ENCODE results near the gene OTUB2. TPM values are rescaled to one million over a fixed set of nuclear protein-coding genes. Genes with fewer than 3 reads are reported as not detected.

Gene OTUB2
- total and polyA plus RNA-seq, 4 donors: 0.28 to 0.92 (median 0.63) TPM

DNA sequence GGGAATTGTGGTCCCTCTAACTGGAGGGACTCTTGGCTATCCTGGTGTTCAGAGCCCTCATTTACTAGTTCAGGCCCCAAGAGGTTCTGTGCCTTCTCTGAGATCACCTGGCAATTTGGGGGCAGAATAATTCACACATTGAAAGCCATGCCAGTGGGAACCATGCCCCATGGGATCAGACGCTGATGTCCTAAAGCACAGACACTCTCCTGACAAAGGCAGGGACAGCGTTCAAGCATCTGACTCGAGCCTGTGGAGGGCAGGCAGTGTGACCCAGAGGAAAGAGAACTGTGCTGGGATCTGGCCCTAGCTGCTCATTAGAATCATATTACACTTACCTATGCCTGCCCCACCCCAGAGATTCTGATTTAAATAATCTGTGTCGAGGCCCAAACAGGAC is 47.4 kb upstream of the OTUB2 start (continued):
- TF ChIP-seq, protein P1, sequence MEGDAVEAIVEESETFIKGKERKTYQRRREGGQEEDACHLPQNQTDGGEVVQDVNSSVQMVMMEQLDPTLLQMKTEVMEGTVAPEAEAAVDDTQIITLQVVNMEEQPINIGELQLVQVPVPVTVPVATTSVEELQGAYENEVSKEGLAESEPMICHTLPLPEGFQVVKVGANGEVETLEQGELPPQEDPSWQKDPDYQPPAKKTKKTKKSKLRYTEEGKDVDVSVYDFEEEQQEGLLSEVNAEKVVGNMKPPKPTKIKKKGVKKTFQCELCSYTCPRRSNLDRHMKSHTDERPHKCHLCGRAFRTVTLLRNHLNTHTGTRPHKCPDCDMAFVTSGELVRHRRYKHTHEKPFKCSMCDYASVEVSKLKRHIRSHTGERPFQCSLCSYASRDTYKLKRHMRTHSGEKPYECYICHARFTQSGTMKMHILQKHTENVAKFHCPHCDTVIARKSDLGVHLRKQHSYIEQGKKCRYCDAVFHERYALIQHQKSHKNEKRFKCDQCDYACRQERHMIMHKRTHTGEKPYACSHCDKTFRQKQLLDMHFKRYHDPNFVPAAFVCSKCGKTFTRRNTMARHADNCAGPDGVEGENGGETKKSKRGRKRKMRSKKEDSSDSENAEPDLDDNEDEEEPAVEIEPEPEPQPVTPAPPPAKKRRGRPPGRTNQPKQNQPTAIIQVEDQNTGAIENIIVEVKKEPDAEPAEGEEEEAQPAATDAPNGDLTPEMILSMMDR (IDR thresholded peaks at IDR 0.05; ENCODE audit: low read depth, low read length, missing input control): no peak
- TF ChIP-seq FOXA1 (IDR thresholded peaks at IDR 0.05): no peak
- no peak for TF ChIP-seq TAF1 (conservative IDR thresholded peaks at IDR 0.05)
- no peak for TF ChIP-seq JUND (IDR thresholded peaks at IDR 0.05)
- no peak for TF ChIP-seq ATF3 (IDR thresholded peaks at IDR 0.05)
- no peak for TF ChIP-seq HNF4G (IDR thresholded peaks at IDR 0.05)
- TF ChIP-seq MAX (IDR thresholded peaks at IDR 0.05): no peak

- no peak overlapping the region for H3K4me3 ChIP-seq (ENCODE audit: low read depth in 1 of 3, low read length in 3 of 3)
- H3K27ac ChIP-seq (ENCODE audit: low read depth in 1 of 2, low read length in 2 of 2): no peak overlapping the region
- 82% methylated on average over 11 of the region's 11 CpGs for WGBS
- no peak overlapping the region for H3K9ac ChIP-seq (ENCODE audit: low read depth in 1 of 2, low read length in 2 of 2)
- H3K9me3 ChIP-seq (ENCODE audit: control insufficient read depth in 4 of 4, low read length in 3 of 4): no peaks in the 10 kb centered on the region
- H3K27me3 ChIP-seq (ENCODE audit: control insufficient read depth in 4 of 4, insufficient read depth in 4 of 4, low read length in 3 of 4): no peaks in the 10 kb centered on the region
- TF ChIP-seq YY1 (IDR thresholded peaks at IDR 0.05) (no peak), FOXA2 (IDR thresholded peaks at IDR 0.05) (no peak), RAD21 (IDR thresholded peaks at IDR 0.05) (no peak), ATF3 (IDR thresholded peaks at IDR 0.05) (no peak), EGR1 (IDR thresholded peaks at IDR 0.05; ENCODE audit: low read depth in 2 of 2) (no peak), FOXA1 (IDR thresholded peaks at IDR 0.05) (no peak), MAX (IDR thresholded peaks at IDR 0.05) (no peak), NR2F2 (IDR thresholded peaks at IDR 0.05) (no peak), RXRA (IDR thresholded peaks at IDR 0.05) (no peak), HNF4A (conservative IDR thresholded peaks at IDR 0.05) (no peak), SP1 (IDR thresholded peaks at IDR 0.05) (no peak), ZBTB33 (IDR thresholded peaks at IDR 0.05) (no peak), TAF1 (conservative IDR thresholded peaks at IDR 0.05) (no peak), REST (IDR thresholded peaks at IDR 0.05) (no peak)
- TF ChIP-seq, protein P1 (IDR thresholded peaks at IDR 0.05; ENCODE audit: low read depth, low read length, missing input control): no peak
- no peak for DNase-seq (ENCODE audit: low spot score)
- no peaks in the 10 kb centered on the region for H3K36me3 ChIP-seq (ENCODE audit: control insufficient read depth in 4 of 4, insufficient read depth in 3 of 4, low read depth in 1 of 4, low read length in 3 of 4)
- no peaks in the 10 kb centered on the region for H3K4me1 ChIP-seq (ENCODE audit: control insufficient read depth in 4 of 4, insufficient read depth in 4 of 4, low read length in 3 of 4)
Observed at GRCh38 chr14:93980456-93981201, 45.5 kb upstream of the OTUB2 start.
